ENCODE data around the gene PAIP2B.

DNA sequence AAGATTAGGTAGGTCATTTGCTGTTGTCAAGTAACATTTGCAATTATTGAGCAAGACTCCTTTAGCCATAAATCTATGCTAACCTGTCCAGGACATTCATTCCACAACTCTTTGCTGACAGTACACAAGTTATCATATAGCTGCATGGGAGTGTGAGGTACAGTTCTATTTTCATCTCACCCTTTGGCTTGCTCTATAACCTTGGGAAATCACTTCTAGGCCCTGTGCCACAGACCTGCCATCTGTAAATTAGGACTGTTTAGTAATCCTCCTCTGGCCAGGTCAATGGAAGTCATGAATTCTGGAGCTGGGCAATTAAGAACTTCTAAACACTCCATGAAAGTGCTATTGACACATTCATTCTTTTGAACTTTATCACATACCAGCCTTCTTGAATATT lies 34.6 kb upstream of the PAIP2B start:
- no peak for TF ChIP-seq NFIC (IDR thresholded peaks at IDR 0.05; ENCODE audit: low read depth, low read length)
- TF ChIP-seq, protein P1, sequence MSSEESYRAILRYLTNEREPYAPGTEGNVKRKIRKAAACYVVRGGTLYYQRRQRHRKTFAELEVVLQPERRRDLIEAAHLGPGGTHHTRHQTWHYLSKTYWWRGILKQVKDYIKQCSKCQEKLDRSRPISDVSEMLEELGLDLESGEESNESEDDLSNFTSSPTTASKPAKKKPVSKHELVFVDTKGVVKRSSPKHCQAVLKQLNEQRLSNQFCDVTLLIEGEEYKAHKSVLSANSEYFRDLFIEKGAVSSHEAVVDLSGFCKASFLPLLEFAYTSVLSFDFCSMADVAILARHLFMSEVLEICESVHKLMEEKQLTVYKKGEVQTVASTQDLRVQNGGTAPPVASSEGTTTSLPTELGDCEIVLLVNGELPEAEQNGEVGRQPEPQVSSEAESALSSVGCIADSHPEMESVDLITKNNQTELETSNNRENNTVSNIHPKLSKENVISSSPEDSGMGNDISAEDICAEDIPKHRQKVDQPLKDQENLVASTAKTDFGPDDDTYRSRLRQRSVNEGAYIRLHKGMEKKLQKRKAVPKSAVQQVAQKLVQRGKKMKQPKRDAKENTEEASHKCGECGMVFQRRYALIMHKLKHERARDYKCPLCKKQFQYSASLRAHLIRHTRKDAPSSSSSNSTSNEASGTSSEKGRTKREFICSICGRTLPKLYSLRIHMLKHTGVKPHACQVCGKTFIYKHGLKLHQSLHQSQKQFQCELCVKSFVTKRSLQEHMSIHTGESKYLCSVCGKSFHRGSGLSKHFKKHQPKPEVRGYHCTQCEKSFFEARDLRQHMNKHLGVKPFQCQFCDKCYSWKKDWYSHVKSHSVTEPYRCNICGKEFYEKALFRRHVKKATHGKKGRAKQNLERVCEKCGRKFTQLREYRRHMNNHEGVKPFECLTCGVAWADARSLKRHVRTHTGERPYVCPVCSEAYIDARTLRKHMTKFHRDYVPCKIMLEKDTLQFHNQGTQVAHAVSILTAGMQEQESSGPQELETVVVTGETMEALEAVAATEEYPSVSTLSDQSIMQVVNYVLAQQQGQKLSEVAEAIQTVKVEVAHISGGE (CRISPR knock-in tag; IDR thresholded peaks at IDR 0.05), result no peak
- TF ChIP-seq, protein P2, sequence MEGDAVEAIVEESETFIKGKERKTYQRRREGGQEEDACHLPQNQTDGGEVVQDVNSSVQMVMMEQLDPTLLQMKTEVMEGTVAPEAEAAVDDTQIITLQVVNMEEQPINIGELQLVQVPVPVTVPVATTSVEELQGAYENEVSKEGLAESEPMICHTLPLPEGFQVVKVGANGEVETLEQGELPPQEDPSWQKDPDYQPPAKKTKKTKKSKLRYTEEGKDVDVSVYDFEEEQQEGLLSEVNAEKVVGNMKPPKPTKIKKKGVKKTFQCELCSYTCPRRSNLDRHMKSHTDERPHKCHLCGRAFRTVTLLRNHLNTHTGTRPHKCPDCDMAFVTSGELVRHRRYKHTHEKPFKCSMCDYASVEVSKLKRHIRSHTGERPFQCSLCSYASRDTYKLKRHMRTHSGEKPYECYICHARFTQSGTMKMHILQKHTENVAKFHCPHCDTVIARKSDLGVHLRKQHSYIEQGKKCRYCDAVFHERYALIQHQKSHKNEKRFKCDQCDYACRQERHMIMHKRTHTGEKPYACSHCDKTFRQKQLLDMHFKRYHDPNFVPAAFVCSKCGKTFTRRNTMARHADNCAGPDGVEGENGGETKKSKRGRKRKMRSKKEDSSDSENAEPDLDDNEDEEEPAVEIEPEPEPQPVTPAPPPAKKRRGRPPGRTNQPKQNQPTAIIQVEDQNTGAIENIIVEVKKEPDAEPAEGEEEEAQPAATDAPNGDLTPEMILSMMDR (IDR thresholded peaks at IDR 0.05 in 2 of 3, conservative IDR thresholded peaks at IDR 0.05 in 1 of 3; ENCODE audit: control insufficient read depth in 2 of 3, extremely low read depth in 1 of 3, insufficient read depth in 1 of 3, low read depth in 3 of 3, low read length in 3 of 3), result no peak
- TF ChIP-seq, protein P3, sequence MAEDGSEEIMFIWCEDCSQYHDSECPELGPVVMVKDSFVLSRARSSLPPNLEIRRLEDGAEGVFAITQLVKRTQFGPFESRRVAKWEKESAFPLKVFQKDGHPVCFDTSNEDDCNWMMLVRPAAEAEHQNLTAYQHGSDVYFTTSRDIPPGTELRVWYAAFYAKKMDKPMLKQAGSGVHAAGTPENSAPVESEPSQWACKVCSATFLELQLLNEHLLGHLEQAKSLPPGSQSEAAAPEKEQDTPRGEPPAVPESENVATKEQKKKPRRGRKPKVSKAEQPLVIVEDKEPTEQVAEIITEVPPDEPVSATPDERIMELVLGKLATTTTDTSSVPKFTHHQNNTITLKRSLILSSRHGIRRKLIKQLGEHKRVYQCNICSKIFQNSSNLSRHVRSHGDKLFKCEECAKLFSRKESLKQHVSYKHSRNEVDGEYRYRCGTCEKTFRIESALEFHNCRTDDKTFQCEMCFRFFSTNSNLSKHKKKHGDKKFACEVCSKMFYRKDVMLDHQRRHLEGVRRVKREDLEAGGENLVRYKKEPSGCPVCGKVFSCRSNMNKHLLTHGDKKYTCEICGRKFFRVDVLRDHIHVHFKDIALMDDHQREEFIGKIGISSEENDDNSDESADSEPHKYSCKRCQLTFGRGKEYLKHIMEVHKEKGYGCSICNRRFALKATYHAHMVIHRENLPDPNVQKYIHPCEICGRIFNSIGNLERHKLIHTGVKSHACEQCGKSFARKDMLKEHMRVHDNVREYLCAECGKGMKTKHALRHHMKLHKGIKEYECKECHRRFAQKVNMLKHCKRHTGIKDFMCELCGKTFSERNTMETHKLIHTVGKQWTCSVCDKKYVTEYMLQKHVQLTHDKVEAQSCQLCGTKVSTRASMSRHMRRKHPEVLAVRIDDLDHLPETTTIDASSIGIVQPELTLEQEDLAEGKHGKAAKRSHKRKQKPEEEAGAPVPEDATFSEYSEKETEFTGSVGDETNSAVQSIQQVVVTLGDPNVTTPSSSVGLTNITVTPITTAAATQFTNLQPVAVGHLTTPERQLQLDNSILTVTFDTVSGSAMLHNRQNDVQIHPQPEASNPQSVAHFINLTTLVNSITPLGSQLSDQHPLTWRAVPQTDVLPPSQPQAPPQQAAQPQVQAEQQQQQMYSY (CRISPR knock-in tag; IDR thresholded peaks at IDR 0.05), result no peak
